PC-9 (cell line): Measurements from ENCODE around the gene ATCAY.

Source experiments
- CTCF ChIP-seq: fragments of 200-600 bp; sonication (generic); conservative IDR thresholded peaks from 2 replicates; pipeline ENCODE4 v1.6.1; 2017; ENCODE audit warnings: mixed run types, antibody characterized with exemption, mild to moderate bottlenecking, moderate library complexity
- EZH2 ChIP-seq: fragments of 200-600 bp; sonication (generic); IDR thresholded peaks from 2 replicates; pipeline ENCODE4 v1.8.0; 2017; ENCODE audit warnings: antibody characterized with exemption, low read depth

- no peak for TF ChIP-seq CTCF
- no peak for TF ChIP-seq EZH2
These were observed 46.7 kb upstream of the ATCAY start for GRCh38 chr19:3833578-3834348.
